Endodermal cell (in vitro differentiated cells): ENCODE data around the gene PFKFB2. TPM values are rescaled to one million over a fixed set of nuclear protein-coding genes. Genes with fewer than 3 reads are reported as not detected.
A peak's percentile ranks its signal among the peaks of the same experiment; 100 is the strongest.

Source experiments
- DNase-seq: peaks from one replicate; pipeline ENCODE4 v3.0.0-alpha.2; 2017
- H3K27ac ChIP-seq: 2 replicates; pipeline ENCODE4 v1.5.1; 2013; ENCODE audit warnings: mild to moderate bottlenecking, low read depth, low read length, moderate library complexity
- H3K27me3 ChIP-seq: 2 replicates; pipeline ENCODE4 v1.6.1; 2013; ENCODE audit warnings: mild to moderate bottlenecking, low read length, moderate library complexity; ENCODE audit not compliant: insufficient read depth, control insufficient read depth, poor library complexity, severe bottlenecking
- H3K36me3 ChIP-seq: 2 replicates; pipeline ENCODE4 v1.7.0; 2013; ENCODE audit warnings: mild to moderate bottlenecking, low read length, moderate library complexity; ENCODE audit not compliant: control insufficient read depth, insufficient read depth
- H3K4me1 ChIP-seq: one replicate; pipeline ENCODE4 v1.7.0; 2013; ENCODE audit warnings: low read length; ENCODE audit not compliant: control insufficient read depth, insufficient read depth
- H3K4me3 ChIP-seq: 2 replicates; pipeline ENCODE4 v1.5.1; 2013; ENCODE audit warnings: mild to moderate bottlenecking, low read length, moderate library complexity
- H3K9ac ChIP-seq: 2 replicates; pipeline ENCODE4 v1.6.1; 2013; ENCODE audit warnings: mild to moderate bottlenecking, low read length, moderate library complexity; ENCODE audit not compliant: poor library complexity, severe bottlenecking; ENCODE audit errors: extremely low read depth
- H3K9me3 ChIP-seq: 2 replicates; pipeline ENCODE4 v1.6.1; 2013; ENCODE audit warnings: mild to moderate bottlenecking, low read length, moderate library complexity; ENCODE audit not compliant: control insufficient read depth
- H3K27ac Mint-ChIP-seq: 2 replicates; pipeline ENCODE4 v1.8.0; 2020; ENCODE audit warnings: mixed read lengths
- H3K27me3 Mint-ChIP-seq: 2 replicates; pipeline ENCODE4 v1.8.0; 2021; ENCODE audit warnings: mild to moderate bottlenecking, mixed read lengths; ENCODE audit not compliant: insufficient read depth
- H3K36me3 Mint-ChIP-seq: 2 replicates; pipeline ENCODE4 v1.8.0; 2020; ENCODE audit warnings: low read depth, mixed read lengths
- H3K4me1 Mint-ChIP-seq: 2 replicates; pipeline ENCODE4 v1.8.0; 2020; ENCODE audit warnings: mixed read lengths
- H3K4me3 Mint-ChIP-seq: 2 replicates; pipeline ENCODE4 v1.8.0; 2020; ENCODE audit warnings: mild to moderate bottlenecking, moderate library complexity, mixed read lengths
- H3K9me3 Mint-ChIP-seq: 2 replicates; pipeline ENCODE4 v1.8.0; 2020; ENCODE audit warnings: mild to moderate bottlenecking, mixed read lengths
- WGBS, 2 experiments: methylation state at CpG; one replicate each; pipeline versions ENCODE4 v1.1.5 to v1.1.7; 2013; ENCODE audit warnings: missing lambda C conversion rate in 2 of 2, mixed read lengths in 1 of 2; ENCODE audit not compliant: insufficient coverage in 1 of 2, insufficient read length in 1 of 2; 5-methylcytosine and 5-hydroxymethylcytosine counted together
- total RNA-seq, 2 donors: library from RNA; stranded (reverse); fragmentation: NEBNext Ultra II Directional in 1 of 2; extraction: Animal tissue kit (Norgen Biotek cat#: 25700) in 1 of 2; gene quantifications; 2 replicates in 1 of 2; 3 replicates in 1 of 2; pipeline ENCODE4 v1.2.1, GENCODE V29; 2021
- TF ChIP-seq, protein P1 (sequence below): fragments of 200-600 bp; sonication (generic); conservative IDR thresholded peaks from 2 replicates; pipeline ENCODE4 v1.5.0; 2021; ENCODE audit warnings: antibody characterized with exemption, mild to moderate bottlenecking

The PFKFB2 gene
- total RNA-seq, 2 donors from 2014 or later, result 11.2 to 13.4 TPM

DNA sequence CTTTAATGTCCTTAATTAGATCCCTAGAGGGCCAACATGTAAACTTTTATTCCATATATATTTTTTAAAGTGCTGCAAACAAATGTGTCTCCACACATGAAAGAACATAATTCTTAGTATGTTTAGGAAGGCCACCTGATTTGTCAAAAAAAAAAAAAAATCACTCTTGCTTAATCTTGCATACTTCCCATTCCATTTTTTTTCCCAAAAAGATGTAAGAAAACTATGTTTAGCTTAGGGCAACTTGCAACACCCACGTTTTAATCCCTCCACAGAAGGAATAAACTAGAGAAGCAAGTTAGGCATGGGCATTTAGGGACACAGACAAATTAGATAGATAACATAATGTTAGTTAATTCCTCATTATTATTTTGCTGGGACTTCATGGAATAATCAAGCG is 7.6 kb upstream of the PFKFB2 start:
- H3K9me3 Mint-ChIP-seq, result peaks cover 2% of the 10 kb centered on the region

DNA sequence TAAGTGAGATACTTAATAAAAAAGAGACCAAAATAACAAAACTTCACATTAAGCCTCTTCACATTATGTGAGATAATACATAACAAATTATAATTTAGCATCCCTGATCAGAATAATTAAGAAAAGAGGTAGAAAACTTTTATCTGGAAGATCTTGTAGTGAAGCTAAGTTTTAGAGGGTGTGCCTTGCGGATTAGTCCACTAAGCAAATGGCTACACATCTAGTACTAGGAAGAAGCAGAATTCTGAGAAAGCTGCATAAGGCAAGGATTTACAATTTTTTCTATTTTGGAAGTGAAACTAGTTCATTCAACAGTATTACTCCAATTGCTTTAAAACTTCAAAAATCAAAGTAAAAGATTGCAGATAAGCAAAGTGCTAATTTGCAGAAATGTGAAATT is 5.6 kb upstream of the PFKFB2 start:
- 89% methylated on average over 1 of the region's 1 CpG; no CpG with 5 or more reads in 1 of the 2 experiments for WGBS, 2 experiments
- Mint-ChIP-seq H3K27ac (no peak overlapping the region), H3K4me3 (no peak overlapping the region)

More for the DNA sequence above, 7.6 kb upstream of the PFKFB2 start:
- Histone ChIP-seq H3K4me3 (no peak overlapping the region), H3K9me3 (no peaks in the 10 kb centered on the region), H3K27me3 (no peaks in the 10 kb centered on the region), H3K27ac (no peak overlapping the region), H3K36me3 (peaks cover 47% of the 10 kb centered on the region), H3K9ac (no peak overlapping the region), H3K4me1 (peaks cover 6% of the 10 kb centered on the region)
- Mint-ChIP-seq H3K27me3 (no peaks in the 10 kb centered on the region), H3K4me1 (peaks cover 27% of the 10 kb centered on the region), H3K36me3 (peaks cover 14% of the 10 kb centered on the region), H3K4me3 (no peak overlapping the region), H3K27ac (no peak overlapping the region)
- DNase-seq, result no peak
- WGBS, 2 experiments, result 92 to 100% methylated on average over 2 of the region's 2 CpGs
- TF ChIP-seq, protein P1, sequence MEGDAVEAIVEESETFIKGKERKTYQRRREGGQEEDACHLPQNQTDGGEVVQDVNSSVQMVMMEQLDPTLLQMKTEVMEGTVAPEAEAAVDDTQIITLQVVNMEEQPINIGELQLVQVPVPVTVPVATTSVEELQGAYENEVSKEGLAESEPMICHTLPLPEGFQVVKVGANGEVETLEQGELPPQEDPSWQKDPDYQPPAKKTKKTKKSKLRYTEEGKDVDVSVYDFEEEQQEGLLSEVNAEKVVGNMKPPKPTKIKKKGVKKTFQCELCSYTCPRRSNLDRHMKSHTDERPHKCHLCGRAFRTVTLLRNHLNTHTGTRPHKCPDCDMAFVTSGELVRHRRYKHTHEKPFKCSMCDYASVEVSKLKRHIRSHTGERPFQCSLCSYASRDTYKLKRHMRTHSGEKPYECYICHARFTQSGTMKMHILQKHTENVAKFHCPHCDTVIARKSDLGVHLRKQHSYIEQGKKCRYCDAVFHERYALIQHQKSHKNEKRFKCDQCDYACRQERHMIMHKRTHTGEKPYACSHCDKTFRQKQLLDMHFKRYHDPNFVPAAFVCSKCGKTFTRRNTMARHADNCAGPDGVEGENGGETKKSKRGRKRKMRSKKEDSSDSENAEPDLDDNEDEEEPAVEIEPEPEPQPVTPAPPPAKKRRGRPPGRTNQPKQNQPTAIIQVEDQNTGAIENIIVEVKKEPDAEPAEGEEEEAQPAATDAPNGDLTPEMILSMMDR, result no peak

DNA sequence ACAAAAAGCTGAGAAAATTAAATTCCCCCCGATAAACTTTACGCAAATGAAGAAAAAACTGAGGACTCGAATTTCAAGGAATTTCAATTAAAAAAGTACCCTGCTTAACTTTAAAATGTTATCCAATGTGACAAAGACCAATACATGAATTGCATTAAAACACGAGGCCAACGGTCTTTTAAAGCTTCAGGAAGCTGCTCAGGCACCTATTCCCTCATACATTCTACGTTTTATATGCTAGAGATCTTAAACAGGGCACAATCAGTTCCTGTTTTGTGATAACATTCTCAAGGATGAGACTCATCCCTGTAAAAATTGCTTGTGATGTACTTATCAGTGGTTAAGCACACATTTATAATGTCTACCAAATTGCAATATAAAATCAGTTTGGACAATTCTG is 5.0 kb upstream of the PFKFB2 start:
- no peaks in the 10 kb centered on the region for H3K27me3 Mint-ChIP-seq
- H3K4me1 Mint-ChIP-seq, result peaks cover 27% of the 10 kb centered on the region
- Histone ChIP-seq H3K27me3 (no peaks in the 10 kb centered on the region), H3K36me3 (peaks cover 47% of the 10 kb centered on the region), H3K27ac (no peak overlapping the region), H3K9ac (no peak overlapping the region), H3K4me3 (peak overlapping the region; percentile 67), H3K9me3 (no peaks in the 10 kb centered on the region), H3K4me1 (peaks cover 6% of the 10 kb centered on the region)
- no peak for DNase-seq
- H3K9me3 Mint-ChIP-seq, result no peaks in the 10 kb centered on the region
- WGBS, 2 experiments, result 86 to 88% methylated on average over 6 of the region's 6 CpGs
- peaks cover 14% of the 10 kb centered on the region for H3K36me3 Mint-ChIP-seq
- H3K4me3 Mint-ChIP-seq, result no peak overlapping the region
- H3K27ac Mint-ChIP-seq, result no peak overlapping the region
- TF ChIP-seq, protein P1, result no peak

More for the DNA sequence above, 5.6 kb upstream of the PFKFB2 start:
- H3K27me3 Mint-ChIP-seq, result no peaks in the 10 kb centered on the region
- TF ChIP-seq, protein P1, result no peak
- peaks cover 27% of the 10 kb centered on the region for H3K4me1 Mint-ChIP-seq
- peak overlapping the region; percentile 67 for H3K4me3 ChIP-seq
- no peaks in the 10 kb centered on the region for H3K9me3 ChIP-seq
- H3K27me3 ChIP-seq, result no peaks in the 10 kb centered on the region
- H3K36me3 Mint-ChIP-seq, result peaks cover 14% of the 10 kb centered on the region
- H3K9ac ChIP-seq, result no peak overlapping the region
- peaks cover under 1% of the 10 kb centered on the region for H3K9me3 Mint-ChIP-seq
- H3K27ac ChIP-seq, result no peak overlapping the region
- DNase-seq, result no peak
- peaks cover 6% of the 10 kb centered on the region for H3K4me1 ChIP-seq
- peaks cover 47% of the 10 kb centered on the region for H3K36me3 ChIP-seq
